IMR-90 (cell line): ENCODE results near the gene KTN1. TPM values are rescaled to one million over a fixed set of nuclear protein-coding genes. Genes with fewer than 3 reads are reported as not detected.

Experiments used
- ATAC-seq: fragments of 200-7000 bp; cut with Tn5 transposase; 2 replicates; pipeline ENCODE4 v1.9.1; 2020; ENCODE audit warnings: low read depth, mild to moderate bottlenecking, moderate library complexity
- BruUV-seq: library from RNA; stranded (reverse); fragments of 400-500 nt; replicated peaks from 2 replicates; lab custom pipeline; 2021; lab: Mats Ljungman, UMichigan
- CTCF ChIA-PET: fragments of 300-600 bp; formaldehyde crosslinking; extraction: SDS; loops from one replicate; lab custom pipeline; 2021; ENCODE audit warnings: antibody characterized with exemption; lab: Yijun Ruan, JAX
- POLR2A ChIA-PET: fragments of 300-600 bp; sonication (Branson Sonifier 250); formaldehyde crosslinking; loops from one replicate; lab custom pipeline; 2022; ENCODE audit warnings: antibody characterized with exemption; ENCODE audit not compliant: unreplicated experiment; lab: Charles Lee
- DNase-seq: peaks from one replicate; pipeline ENCODE4 v3.0.0; 2013
- H2AFZ ChIP-seq: replicated peaks from 2 replicates; pipeline ENCODE3; 2013; ENCODE audit warnings: low read length, mild to moderate bottlenecking; ENCODE audit not compliant: poor library complexity
- H2AK5ac ChIP-seq: 2 replicates; pipeline ENCODE4 v1.6.1; 2013; ENCODE audit warnings: low read depth, low read length, inconsistent platforms
- H2AK9ac ChIP-seq: replicated peaks from 2 replicates; pipeline ENCODE3; 2013; ENCODE audit warnings: mild to moderate bottlenecking, low read depth, low read length, moderate library complexity; ENCODE audit not compliant: poor library complexity
- H2BK120ac ChIP-seq: 2 replicates; pipeline ENCODE4 v1.6.1; 2013; ENCODE audit warnings: low read depth, low read length, inconsistent platforms
- H2BK15ac ChIP-seq: 3 replicates; pipeline ENCODE4 v1.6.1; 2013; ENCODE audit warnings: low read depth, low read length, inconsistent platforms
- H2BK20ac ChIP-seq: 2 replicates; pipeline ENCODE4 v1.6.1; 2013; ENCODE audit warnings: low read depth, mild to moderate bottlenecking, inconsistent platforms, low read length, moderate library complexity
- H2BK5ac ChIP-seq: 2 replicates; pipeline ENCODE4 v1.6.1; 2013; ENCODE audit warnings: mild to moderate bottlenecking, low read depth, low read length, inconsistent platforms; ENCODE audit not compliant: poor library complexity, severe bottlenecking
- H3K14ac ChIP-seq: replicated peaks from 2 replicates; pipeline ENCODE4 v1.6.1; 2013; ENCODE audit warnings: low read depth, low read length, inconsistent platforms
- H3K18ac ChIP-seq: 2 replicates; pipeline ENCODE4 v1.6.1; 2013; ENCODE audit warnings: low read depth, low read length, control low read depth
- H3K23ac ChIP-seq: 2 replicates; pipeline ENCODE4 v1.6.1; 2013; ENCODE audit warnings: low read depth, low read length, inconsistent platforms
- H3K27ac ChIP-seq: 2 replicates; pipeline ENCODE4 v1.5.1; 2013; ENCODE audit warnings: mild to moderate bottlenecking, control low read depth, low read length; ENCODE audit not compliant: insufficient read depth
- H3K27me3 ChIP-seq: 2 replicates; pipeline ENCODE4 v1.6.1; 2013; ENCODE audit warnings: low read length; ENCODE audit not compliant: control insufficient read depth, insufficient read depth
- H3K36me3 ChIP-seq: 2 replicates; pipeline ENCODE4 v1.6.1; 2013; ENCODE audit warnings: low read length, mixed read lengths; ENCODE audit not compliant: control insufficient read depth, insufficient read depth
- H3K4ac ChIP-seq: 2 replicates; pipeline ENCODE4 v1.6.1; 2013; ENCODE audit warnings: low read depth, low read length, inconsistent platforms
- H3K4me1 ChIP-seq: 2 replicates; pipeline ENCODE4 v1.6.1; 2013; ENCODE audit warnings: low read length, mixed read lengths; ENCODE audit not compliant: control insufficient read depth, insufficient read depth
- H3K4me2 ChIP-seq: 2 replicates; pipeline ENCODE4 v1.6.1; 2013; ENCODE audit warnings: low read depth, mild to moderate bottlenecking, control low read depth, low read length, moderate library complexity
- H3K4me3 ChIP-seq: 2 replicates; pipeline ENCODE4 v1.5.1; 2013; ENCODE audit warnings: low read depth, mild to moderate bottlenecking, control low read depth, low read length, moderate library complexity; ENCODE audit not compliant: insufficient read depth
- H3K56ac ChIP-seq: 2 replicates; pipeline ENCODE4 v1.6.1; 2013; ENCODE audit warnings: low read length, inconsistent platforms; ENCODE audit not compliant: insufficient read depth; ENCODE audit errors: extremely low read depth
- H3K79me1 ChIP-seq, 2 experiments: 2 replicates each; pipeline ENCODE4 v1.6.1; 2013; ENCODE audit warnings: low read length in 2 of 2, inconsistent platforms in 1 of 2, low read depth in 1 of 2
- H3K9ac ChIP-seq: 2 replicates; pipeline ENCODE4 v1.6.1; 2013; ENCODE audit warnings: low read depth, low read length, control low read depth
- H3K9me1 ChIP-seq: 2 replicates; pipeline ENCODE4 v1.6.1; 2013; ENCODE audit warnings: low read length, inconsistent platforms; ENCODE audit not compliant: insufficient read depth
- H3K9me3 ChIP-seq: 2 replicates; pipeline ENCODE4 v1.6.1; 2013; ENCODE audit warnings: low read length; ENCODE audit not compliant: control insufficient read depth, insufficient read depth
- H4K20me1 ChIP-seq: 2 replicates; pipeline ENCODE4 v1.6.1; 2013; ENCODE audit warnings: low read length, inconsistent platforms; ENCODE audit not compliant: insufficient read depth
- H4K5ac ChIP-seq: 2 replicates; pipeline ENCODE4 v1.6.1; 2013; ENCODE audit warnings: mild to moderate bottlenecking, low read depth, low read length, control low read depth
- H4K8ac ChIP-seq, 2 experiments: 2 replicates each; pipeline ENCODE4 v1.6.1; 2013; ENCODE audit warnings: low read depth in 2 of 2, low read length in 2 of 2, control low read depth in 1 of 2, inconsistent platforms in 1 of 2
- H4K91ac ChIP-seq: 2 replicates; pipeline ENCODE4 v1.6.1; 2013; ENCODE audit warnings: low read depth, low read length, inconsistent platforms; ENCODE audit not compliant: insufficient read depth
- BHLHE40 ChIP-seq: fragments of 150-350 bp; IDR thresholded peaks from 2 replicates; pipeline ENCODE4 v1.6.1; 2016; ENCODE audit warnings: mild to moderate bottlenecking, low read depth, low read length
- CEBPB ChIP-seq: IDR thresholded peaks from 2 replicates; pipeline ENCODE4 v1.6.1; 2012; ENCODE audit warnings: low read depth, low read length, improper control_type of control experiment
- CHD1 ChIP-seq: IDR thresholded peaks from 2 replicates; pipeline ENCODE4 v1.6.1; 2012; ENCODE audit warnings: low read depth, low read length, improper control_type of control experiment
- FOS ChIP-seq: fragments of 150-350 bp; IDR thresholded peaks from 2 replicates; pipeline ENCODE4 v1.6.1; 2016; ENCODE audit warnings: low read depth, low read length
- MAFK ChIP-seq: IDR thresholded peaks from 2 replicates; pipeline ENCODE4 v1.6.1; 2012; ENCODE audit warnings: low read depth, low read length, improper control_type of control experiment
- MAZ ChIP-seq: IDR thresholded peaks from 2 replicates; pipeline ENCODE4 v1.6.1; 2012; ENCODE audit warnings: low read depth, mild to moderate bottlenecking, low read length, improper control_type of control experiment, moderate library complexity, borderline replicate concordance
- NFE2L2 ChIP-seq: fragments of 150-350 bp; IDR thresholded peaks from 2 replicates; pipeline ENCODE4 v1.6.1; 2016; ENCODE audit warnings: low read depth, mild to moderate bottlenecking, low read length
- RAD21 ChIP-seq: IDR thresholded peaks from 2 replicates; pipeline ENCODE4 v1.6.1; 2012; ENCODE audit warnings: low read length, improper control_type of control experiment
- RCOR1 ChIP-seq: IDR thresholded peaks from 2 replicates; pipeline ENCODE4 v1.6.1; 2012; ENCODE audit warnings: mild to moderate bottlenecking, low read length, improper control_type of control experiment; ENCODE audit not compliant: insufficient replicate concordance
- SMC3 ChIP-seq: fragments of 150-350 bp; IDR thresholded peaks from 2 replicates; pipeline ENCODE4 v1.6.1; 2016; ENCODE audit warnings: low read depth, mild to moderate bottlenecking, antibody characterized with exemption, low read length, moderate library complexity
- WGBS, 2 experiments: methylation state at CpG; one replicate each; pipeline versions ENCODE4 v1.1.5 to v1.1.7; 2013; ENCODE audit warnings: missing lambda C conversion rate in 2 of 2; ENCODE audit not compliant: insufficient read length in 1 of 2; ENCODE audit errors: extremely low coverage in 2 of 2; 5-methylcytosine and 5-hydroxymethylcytosine counted together
- dilution Hi-C: fragments of 300-500 bp; cut with HindIII; formaldehyde crosslinking; loops from one replicate; pipeline ENCODE4 v1.14.3; 2018; ENCODE audit warnings: low sequenced_read_pairs; ENCODE audit not compliant: unreplicated experiment
- in situ Hi-C: fragments of 300-500 bp; cut with MboI; formaldehyde crosslinking; loops from 3 replicates; pipeline ENCODE4 v1.14.3; 2019; ENCODE audit warnings: low sequenced_read_pairs, inconsistent platforms, mixed read lengths
- intact Hi-C: fragments of 100-400 bp; cut with micrococcal nuclease; formaldehyde crosslinking; loops from 2 replicates; pipeline ENCODE4 v1.10.0; 2022
- polyA plus RNA-seq, 3 experiments: library from polyadenylated mRNA; depleted of rRNA; stranded (reverse); fragments of >200 nt; gene quantifications; 2 replicates each; pipeline ENCODE4 v1.2.3, GENCODE V29; 2012; ENCODE audit warnings: low replicate concordance in 1 of 3
- total RNA-seq: library from RNA; depleted of rRNA; stranded (reverse); fragments of >200 nt; gene quantifications from 2 replicates; pipeline ENCODE4 v1.2.3, GENCODE V29; 2012
- TF ChIP-seq, protein P1 (sequence below): conservative IDR thresholded peaks from 2 replicates; pipeline ENCODE4 v1.5.1; 2012; ENCODE audit warnings: mild to moderate bottlenecking, low read depth, low read length, improper control_type of control experiment
- TF ChIP-seq, protein P2 (sequence below): fragments of 150-350 bp; IDR thresholded peaks from 2 replicates; pipeline ENCODE4 v1.6.1; 2017; ENCODE audit warnings: mild to moderate bottlenecking, antibody characterized with exemption, low read length, low read depth
- TF ChIP-seq, protein P3 (sequence below): fragments of 150-350 bp; IDR thresholded peaks from 2 replicates; pipeline ENCODE4 v1.6.1; 2016; ENCODE audit warnings: low read depth, mild to moderate bottlenecking, low read length, moderate library complexity, borderline replicate concordance

KTN1 gene
- total and polyA plus RNA-seq, 2 of the 4 experiments (the other 2 are of a cell fraction), result 42.1 to 57.2 TPM

DNA sequence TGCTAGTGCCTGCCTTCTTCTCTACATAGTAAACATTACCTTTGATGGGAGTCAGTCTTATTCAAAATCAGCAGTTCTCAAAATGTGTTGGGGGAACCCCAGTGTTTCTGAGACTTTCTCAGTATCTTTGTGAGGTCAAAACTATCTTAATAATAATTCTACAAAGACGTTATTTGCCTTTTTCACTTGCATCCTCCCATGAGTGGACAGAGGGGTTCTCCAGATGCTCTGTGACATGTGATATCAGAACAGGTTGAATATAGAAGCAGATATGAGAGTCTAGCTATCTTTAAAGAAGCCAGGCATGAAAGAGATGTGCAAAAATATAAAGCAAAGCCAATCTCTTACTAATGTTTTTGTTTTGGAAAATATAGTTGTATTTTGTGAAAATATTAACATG is 144.7 kb downstream of the KTN1 start:
- H3K56ac ChIP-seq, result no peak overlapping the region
- WGBS, 2 experiments, result no CpG with 5 or more reads among the region's 1 CpG
- no peak overlapping the region for H2BK20ac ChIP-seq
- H3K9me3 ChIP-seq, result no peaks in the 10 kb centered on the region
- no peaks in the 10 kb centered on the region for H3K79me1 ChIP-seq
- no peak overlapping the region for H4K8ac ChIP-seq
- no peak for ATAC-seq
- H3K9me1 ChIP-seq, result no peaks in the 10 kb centered on the region; the same call in 1 of the 2 replicates
- H2BK120ac ChIP-seq, result no peak overlapping the region
- H3K14ac ChIP-seq, result no peak overlapping the region
- intact Hi-C loops, result no loop called here
- no peak overlapping the region for H3K27ac ChIP-seq
- no peak overlapping the region for H3K18ac ChIP-seq
- no peaks in the 10 kb centered on the region; the same call in 1 of the 2 replicates for H3K27me3 ChIP-seq
- H3K9ac ChIP-seq, result no peak overlapping the region
- in situ Hi-C loops, result loop anchor here (25.0 kb wide), 1 partner anchor 388 kb away; the partner anchor contains the start of gene PELI2
- H4K91ac ChIP-seq, result no peak overlapping the region
- no peak overlapping the region for H2AK9ac ChIP-seq
- no peak overlapping the region for H2AFZ ChIP-seq
- CTCF ChIA-PET, result no interaction called here
- dilution Hi-C loops, result no loop called here
- no peak overlapping the region for H2BK5ac ChIP-seq
- H3K23ac ChIP-seq, result no peak overlapping the region
- H3K36me3 ChIP-seq, result no peaks in the 10 kb centered on the region
- H2BK15ac ChIP-seq, result no peak overlapping the region
- H4K20me1 ChIP-seq, result no peaks in the 10 kb centered on the region
- no peak overlapping the region for H3K4me2 ChIP-seq
- no TSS peak for BruUV-seq
- POLR2A ChIA-PET, result no interaction called here
- H3K4ac ChIP-seq, result no peak overlapping the region
- H4K5ac ChIP-seq, result no peak overlapping the region
- peaks cover 2% of the 10 kb centered on the region; the same call in 1 of the 2 replicates for H3K4me1 ChIP-seq
- H3K4me3 ChIP-seq, result no peak overlapping the region
- H2AK5ac ChIP-seq, result no peak overlapping the region
- no peak for DNase-seq
- TF ChIP-seq MAZ (no peak), NFE2L2 (no peak), CHD1 (no peak), RCOR1 (no peak), RAD21 (no peak), FOS (no peak), SMC3 (no peak), MAFK (no peak), BHLHE40 (no peak), CEBPB (no peak)
- TF ChIP-seq, protein P1, sequence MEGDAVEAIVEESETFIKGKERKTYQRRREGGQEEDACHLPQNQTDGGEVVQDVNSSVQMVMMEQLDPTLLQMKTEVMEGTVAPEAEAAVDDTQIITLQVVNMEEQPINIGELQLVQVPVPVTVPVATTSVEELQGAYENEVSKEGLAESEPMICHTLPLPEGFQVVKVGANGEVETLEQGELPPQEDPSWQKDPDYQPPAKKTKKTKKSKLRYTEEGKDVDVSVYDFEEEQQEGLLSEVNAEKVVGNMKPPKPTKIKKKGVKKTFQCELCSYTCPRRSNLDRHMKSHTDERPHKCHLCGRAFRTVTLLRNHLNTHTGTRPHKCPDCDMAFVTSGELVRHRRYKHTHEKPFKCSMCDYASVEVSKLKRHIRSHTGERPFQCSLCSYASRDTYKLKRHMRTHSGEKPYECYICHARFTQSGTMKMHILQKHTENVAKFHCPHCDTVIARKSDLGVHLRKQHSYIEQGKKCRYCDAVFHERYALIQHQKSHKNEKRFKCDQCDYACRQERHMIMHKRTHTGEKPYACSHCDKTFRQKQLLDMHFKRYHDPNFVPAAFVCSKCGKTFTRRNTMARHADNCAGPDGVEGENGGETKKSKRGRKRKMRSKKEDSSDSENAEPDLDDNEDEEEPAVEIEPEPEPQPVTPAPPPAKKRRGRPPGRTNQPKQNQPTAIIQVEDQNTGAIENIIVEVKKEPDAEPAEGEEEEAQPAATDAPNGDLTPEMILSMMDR, result no peak
- TF ChIP-seq, protein P2, sequence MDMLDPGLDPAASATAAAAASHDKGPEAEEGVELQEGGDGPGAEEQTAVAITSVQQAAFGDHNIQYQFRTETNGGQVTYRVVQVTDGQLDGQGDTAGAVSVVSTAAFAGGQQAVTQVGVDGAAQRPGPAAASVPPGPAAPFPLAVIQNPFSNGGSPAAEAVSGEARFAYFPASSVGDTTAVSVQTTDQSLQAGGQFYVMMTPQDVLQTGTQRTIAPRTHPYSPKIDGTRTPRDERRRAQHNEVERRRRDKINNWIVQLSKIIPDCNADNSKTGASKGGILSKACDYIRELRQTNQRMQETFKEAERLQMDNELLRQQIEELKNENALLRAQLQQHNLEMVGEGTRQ, result no peak
- TF ChIP-seq, protein P3, sequence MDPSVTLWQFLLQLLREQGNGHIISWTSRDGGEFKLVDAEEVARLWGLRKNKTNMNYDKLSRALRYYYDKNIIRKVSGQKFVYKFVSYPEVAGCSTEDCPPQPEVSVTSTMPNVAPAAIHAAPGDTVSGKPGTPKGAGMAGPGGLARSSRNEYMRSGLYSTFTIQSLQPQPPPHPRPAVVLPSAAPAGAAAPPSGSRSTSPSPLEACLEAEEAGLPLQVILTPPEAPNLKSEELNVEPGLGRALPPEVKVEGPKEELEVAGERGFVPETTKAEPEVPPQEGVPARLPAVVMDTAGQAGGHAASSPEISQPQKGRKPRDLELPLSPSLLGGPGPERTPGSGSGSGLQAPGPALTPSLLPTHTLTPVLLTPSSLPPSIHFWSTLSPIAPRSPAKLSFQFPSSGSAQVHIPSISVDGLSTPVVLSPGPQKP, result no peak
